ENCODE measurements around the gene SLC6A9.

SLC6A9 gene

DNA sequence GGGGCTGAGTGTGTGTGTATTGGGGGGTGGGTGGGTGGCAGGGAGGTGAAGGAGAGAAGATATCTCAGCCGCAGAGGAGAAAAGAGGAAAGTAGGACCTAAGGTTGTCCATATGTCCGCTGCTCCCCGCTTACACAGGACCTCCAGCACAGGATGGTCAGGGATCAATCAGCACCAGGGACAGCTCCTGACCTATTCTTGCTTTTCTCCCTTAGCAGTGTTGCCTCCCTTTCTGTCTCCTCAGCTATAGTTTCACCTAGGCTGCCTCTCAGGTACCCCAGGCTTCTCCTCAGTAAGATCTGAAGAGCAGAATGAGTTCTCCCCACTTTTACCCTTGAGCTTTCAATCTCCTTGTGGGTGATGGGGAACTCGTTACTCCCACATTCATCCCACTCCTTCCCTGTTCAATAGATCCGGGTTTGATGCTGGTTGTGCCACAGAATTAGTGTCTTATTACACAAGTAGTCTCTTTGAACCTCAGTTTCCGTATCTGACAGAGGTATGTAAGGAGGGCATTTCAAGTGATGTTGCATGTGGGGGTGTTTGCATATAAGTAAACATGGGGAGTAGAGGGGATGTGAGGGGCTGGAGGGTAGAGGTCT is 62.8 kb downstream of the SLC6A9 start:
- TF ChIP-seq, protein P1, sequence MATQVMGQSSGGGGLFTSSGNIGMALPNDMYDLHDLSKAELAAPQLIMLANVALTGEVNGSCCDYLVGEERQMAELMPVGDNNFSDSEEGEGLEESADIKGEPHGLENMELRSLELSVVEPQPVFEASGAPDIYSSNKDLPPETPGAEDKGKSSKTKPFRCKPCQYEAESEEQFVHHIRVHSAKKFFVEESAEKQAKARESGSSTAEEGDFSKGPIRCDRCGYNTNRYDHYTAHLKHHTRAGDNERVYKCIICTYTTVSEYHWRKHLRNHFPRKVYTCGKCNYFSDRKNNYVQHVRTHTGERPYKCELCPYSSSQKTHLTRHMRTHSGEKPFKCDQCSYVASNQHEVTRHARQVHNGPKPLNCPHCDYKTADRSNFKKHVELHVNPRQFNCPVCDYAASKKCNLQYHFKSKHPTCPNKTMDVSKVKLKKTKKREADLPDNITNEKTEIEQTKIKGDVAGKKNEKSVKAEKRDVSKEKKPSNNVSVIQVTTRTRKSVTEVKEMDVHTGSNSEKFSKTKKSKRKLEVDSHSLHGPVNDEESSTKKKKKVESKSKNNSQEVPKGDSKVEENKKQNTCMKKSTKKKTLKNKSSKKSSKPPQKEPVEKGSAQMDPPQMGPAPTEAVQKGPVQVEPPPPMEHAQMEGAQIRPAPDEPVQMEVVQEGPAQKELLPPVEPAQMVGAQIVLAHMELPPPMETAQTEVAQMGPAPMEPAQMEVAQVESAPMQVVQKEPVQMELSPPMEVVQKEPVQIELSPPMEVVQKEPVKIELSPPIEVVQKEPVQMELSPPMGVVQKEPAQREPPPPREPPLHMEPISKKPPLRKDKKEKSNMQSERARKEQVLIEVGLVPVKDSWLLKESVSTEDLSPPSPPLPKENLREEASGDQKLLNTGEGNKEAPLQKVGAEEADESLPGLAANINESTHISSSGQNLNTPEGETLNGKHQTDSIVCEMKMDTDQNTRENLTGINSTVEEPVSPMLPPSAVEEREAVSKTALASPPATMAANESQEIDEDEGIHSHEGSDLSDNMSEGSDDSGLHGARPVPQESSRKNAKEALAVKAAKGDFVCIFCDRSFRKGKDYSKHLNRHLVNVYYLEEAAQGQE (IDR thresholded peaks at IDR 0.05; ENCODE audit: low read depth): peak; percentile 93
- TF ChIP-seq, protein P2, sequence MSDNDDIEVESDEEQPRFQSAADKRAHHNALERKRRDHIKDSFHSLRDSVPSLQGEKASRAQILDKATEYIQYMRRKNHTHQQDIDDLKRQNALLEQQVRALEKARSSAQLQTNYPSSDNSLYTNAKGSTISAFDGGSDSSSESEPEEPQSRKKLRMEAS (IDR thresholded peaks at IDR 0.05): no peak

GRCh38 chr1:43965316-43965715 is 65.9 kb downstream of the SLC6A9 start:
- TF ChIP-seq, protein P2 (IDR thresholded peaks at IDR 0.05): no peak
- TF ChIP-seq USF1 (IDR thresholded peaks at IDR 0.05) (no peak), TAF1 (IDR thresholded peaks at IDR 0.05; ENCODE audit: low read depth) (no peak), CREB1 (IDR thresholded peaks at IDR 0.05; ENCODE audit: low read depth) (no peak), NFIC (IDR thresholded peaks at IDR 0.05) (no peak), EP300 (IDR thresholded peaks at IDR 0.05; ENCODE audit: borderline replicate concordance) (no peak), TEAD4 (IDR thresholded peaks at IDR 0.05) (no peak), EGR1 (IDR thresholded peaks at IDR 0.05) (no peak), YY1 (IDR thresholded peaks at IDR 0.05; ENCODE audit: low read depth) (no peak), RAD21 (IDR thresholded peaks at IDR 0.05; ENCODE audit: low read depth) (no peak), CEBPB (IDR thresholded peaks at IDR 0.05) (no peak), ZBTB7A (IDR thresholded peaks at IDR 0.05; ENCODE audit: low read depth) (no peak), TCF12 (IDR thresholded peaks at IDR 0.05; ENCODE audit: low read depth) (no peak), FOXM1 (IDR thresholded peaks at IDR 0.05; ENCODE audit: borderline replicate concordance, low read depth) (no peak)
- TF ChIP-seq, protein P1 (IDR thresholded peaks at IDR 0.05; ENCODE audit: low read depth): no peak

- no peak for TF ChIP-seq CREB1 (IDR thresholded peaks at IDR 0.05; ENCODE audit: low read depth)
- no peak for TF ChIP-seq TCF12 (IDR thresholded peaks at IDR 0.05; ENCODE audit: low read depth)
- no peak for TF ChIP-seq YY1 (IDR thresholded peaks at IDR 0.05; ENCODE audit: low read depth)
- no peak for TF ChIP-seq FOXM1 (IDR thresholded peaks at IDR 0.05; ENCODE audit: borderline replicate concordance, low read depth)
- TF ChIP-seq EGR1 (IDR thresholded peaks at IDR 0.05): no peak
- no peak for TF ChIP-seq NFIC (IDR thresholded peaks at IDR 0.05)
- TF ChIP-seq TAF1 (IDR thresholded peaks at IDR 0.05; ENCODE audit: low read depth): no peak
- TF ChIP-seq, protein P1 (IDR thresholded peaks at IDR 0.05; ENCODE audit: low read depth): no peak
- no peak for TF ChIP-seq USF1 (IDR thresholded peaks at IDR 0.05)
- no peak for TF ChIP-seq EP300 (IDR thresholded peaks at IDR 0.05; ENCODE audit: borderline replicate concordance)
- no peak for TF ChIP-seq RAD21 (IDR thresholded peaks at IDR 0.05; ENCODE audit: low read depth)
- TF ChIP-seq TEAD4 (IDR thresholded peaks at IDR 0.05): no peak
- no peak for TF ChIP-seq ZBTB7A (IDR thresholded peaks at IDR 0.05; ENCODE audit: low read depth)
Observed at GRCh38 chr1:43963890-43964289, 67.4 kb downstream of the SLC6A9 start.

- no peak for TF ChIP-seq NFIC (IDR thresholded peaks at IDR 0.05)
- no peak for TF ChIP-seq TEAD4 (IDR thresholded peaks at IDR 0.05)
- no peak for TF ChIP-seq CREB1 (IDR thresholded peaks at IDR 0.05; ENCODE audit: low read depth)
- TF ChIP-seq EGR1 (IDR thresholded peaks at IDR 0.05): no peak
- TF ChIP-seq ZBTB7A (IDR thresholded peaks at IDR 0.05; ENCODE audit: low read depth): no peak
- no peak for TF ChIP-seq YY1 (IDR thresholded peaks at IDR 0.05; ENCODE audit: low read depth)
- TF ChIP-seq, protein P1 (IDR thresholded peaks at IDR 0.05; ENCODE audit: low read depth): no peak
- no peak for TF ChIP-seq EP300 (IDR thresholded peaks at IDR 0.05; ENCODE audit: borderline replicate concordance)
Observed at GRCh38 chr1:43963006-43963405, 68.3 kb downstream of the SLC6A9 start.
